ENCODE data around the gene MICALL1. TPM values are rescaled to one million over a fixed set of nuclear protein-coding genes. Genes with fewer than 3 reads are reported as not detected.

The MICALL1 gene
- polyA plus RNA-seq, 3 donors from 2014 or later: 1.3 to 5.8 (median 2.1) TPM

GRCh38 chr22:37926771-37927636, 20.9 kb downstream of the MICALL1 start:
- Mint-ChIP-seq H3K36me3 (peaks cover 0 to 13% (median 6%) of the 10 kb centered on the region in 3 donors), H3K4me3 (no peak overlapping the region), H3K27me3 (ENCODE audit: low read depth in 3 of 3) (peaks cover 0 to 4% (median 2%) of the 10 kb centered on the region in 3 donors)

GRCh38 chr22:37927637-37927936, 21.5 kb downstream of the MICALL1 start:
- peaks cover 0 to 4% (median 2%) of the 10 kb centered on the region in 3 donors for H3K27me3 Mint-ChIP-seq (ENCODE audit: low read depth in 3 of 3)
- no peak for DNase-seq
- no peaks in the 10 kb centered on the region for H3K9me3 Mint-ChIP-seq
- H3K4me1 Mint-ChIP-seq: peaks cover 0 to 2% of the 10 kb centered on the region in 2 donors
- H3K4me3 Mint-ChIP-seq: no peak overlapping the region
- H3K27ac Mint-ChIP-seq: no peak overlapping the region
- peaks cover 0 to 15% (median 8%) of the 10 kb centered on the region in 3 donors for H3K36me3 Mint-ChIP-seq

More at GRCh38 chr22:37926771-37927636, 20.9 kb downstream of the MICALL1 start:
- no peaks in the 10 kb centered on the region for H3K9me3 Mint-ChIP-seq
- H3K4me1 Mint-ChIP-seq: peaks cover 0 to 2% of the 10 kb centered on the region in 2 donors
- H3K27ac Mint-ChIP-seq: no peak overlapping the region
- DNase-seq: no peak

DNA sequence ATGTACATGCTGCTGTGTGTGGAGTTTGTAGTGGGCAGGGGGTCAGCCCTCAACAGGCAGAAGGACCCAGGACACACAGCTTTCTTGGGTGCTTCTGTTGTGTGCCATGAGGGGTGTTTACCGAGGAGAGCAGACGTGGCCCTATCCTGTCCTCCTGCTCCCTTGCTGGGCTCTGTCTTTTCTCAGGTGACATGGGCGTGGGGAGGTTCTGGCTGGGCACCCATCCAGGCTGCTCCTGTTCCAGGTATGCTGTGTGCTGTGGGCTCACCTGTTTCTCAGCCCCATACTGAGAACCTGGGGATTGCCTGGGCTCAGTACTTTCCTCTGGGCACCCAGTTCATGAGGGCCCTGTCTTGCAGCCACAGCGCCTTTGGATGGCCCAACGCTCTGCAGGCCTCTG, 23.3 kb downstream of the MICALL1 start:
- DNase-seq: no peak
- Mint-ChIP-seq H3K36me3 (peaks cover 0 to 9% (median 8%) of the 10 kb centered on the region in 3 donors), H3K4me3 (no peak overlapping the region), H3K27me3 (ENCODE audit: low read depth in 3 of 3) (peaks cover 0 to 3% (median 0%) of the 10 kb centered on the region in 3 donors), H3K4me1 (peaks cover 8 to 10% of the 10 kb centered on the region in 2 donors), H3K27ac (no peak overlapping the region), H3K9me3 (no peaks in the 10 kb centered on the region)

GRCh38 chr22:37930270-37930951, 24.3 kb downstream of the MICALL1 start:
- no peak overlapping the region for H3K4me3 Mint-ChIP-seq
- H3K36me3 Mint-ChIP-seq: peaks cover 0 to 9% (median 8%) of the 10 kb centered on the region in 3 donors
- H3K4me1 Mint-ChIP-seq: peaks cover 8 to 10% of the 10 kb centered on the region in 2 donors
- H3K9me3 Mint-ChIP-seq: no peaks in the 10 kb centered on the region
- DNase-seq: no peak
- H3K27me3 Mint-ChIP-seq (ENCODE audit: low read depth in 3 of 3): peaks cover 0 to 3% (median 0%) of the 10 kb centered on the region in 3 donors
- peak overlapping the region in 1 of 6 donors; percentile 23 for H3K27ac Mint-ChIP-seq

DNA sequence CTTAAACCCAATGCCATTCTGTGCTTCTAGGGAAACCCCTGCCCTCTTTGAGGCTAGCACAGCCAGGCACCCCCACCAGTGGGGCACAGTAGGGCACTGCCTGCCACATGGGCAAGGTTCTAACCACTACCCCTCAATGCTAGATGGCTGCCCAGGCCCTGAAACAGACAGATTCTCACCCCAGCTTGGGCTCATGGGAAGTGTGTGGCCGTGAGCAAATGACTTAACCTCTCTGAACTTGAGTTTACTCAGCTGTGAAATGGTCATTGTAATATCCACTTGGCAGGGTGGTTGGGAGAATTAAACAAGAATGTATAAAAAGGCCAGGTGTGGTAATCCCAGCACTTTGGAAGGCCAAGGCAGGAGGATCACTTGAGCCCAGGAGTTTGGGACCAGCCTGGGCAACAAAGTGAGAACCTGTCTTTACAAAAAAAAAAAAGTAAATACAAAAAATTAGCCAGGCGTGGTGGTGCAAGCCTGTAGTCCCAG, 24.9 kb downstream of the MICALL1 start:
- peaks cover 0 to 3% (median 0%) of the 10 kb centered on the region in 3 donors for H3K27me3 Mint-ChIP-seq (ENCODE audit: low read depth in 3 of 3)
- DNase-seq: no peak
- H3K27ac Mint-ChIP-seq: peak overlapping the region in 1 of 6 donors; percentile 32
- no peak overlapping the region for H3K4me3 Mint-ChIP-seq
- peaks cover 8 to 10% of the 10 kb centered on the region in 2 donors for H3K4me1 Mint-ChIP-seq
- no peaks in the 10 kb centered on the region for H3K9me3 Mint-ChIP-seq
- peaks cover 0 to 9% (median 8%) of the 10 kb centered on the region in 3 donors for H3K36me3 Mint-ChIP-seq

DNA sequence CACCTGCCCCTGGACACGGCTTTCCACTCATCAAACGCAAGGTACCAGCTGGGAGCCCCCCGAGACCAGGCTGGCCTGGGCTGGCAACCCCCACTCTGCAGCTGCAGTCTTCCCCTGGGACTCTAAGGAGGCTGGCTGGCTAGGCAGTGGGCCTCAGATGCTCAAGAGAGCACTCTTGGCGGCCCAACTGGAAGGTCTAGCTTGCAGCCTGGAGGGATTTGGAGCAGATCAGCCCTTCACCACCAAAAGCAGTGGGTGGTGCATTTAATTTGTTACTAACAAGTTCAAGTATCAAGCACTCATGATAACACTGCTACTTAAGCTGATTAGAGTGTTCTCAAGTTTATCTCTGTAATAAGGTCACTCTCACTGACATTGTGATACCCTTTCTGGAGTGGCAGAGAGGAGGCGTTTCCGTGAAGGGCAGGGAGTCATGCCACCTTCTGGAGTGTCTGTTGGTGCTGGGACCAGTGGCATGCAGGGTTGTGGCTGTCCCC, 25.8 kb downstream of the MICALL1 start:
- Mint-ChIP-seq H3K27me3 (ENCODE audit: low read depth in 3 of 3) (peaks cover 0 to 3% (median 0%) of the 10 kb centered on the region in 3 donors), H3K4me1 (peaks cover 8 to 10% of the 10 kb centered on the region in 2 donors), H3K27ac (no peak overlapping the region), H3K4me3 (no peak overlapping the region), H3K9me3 (no peaks in the 10 kb centered on the region), H3K36me3 (peaks cover 0 to 9% (median 8%) of the 10 kb centered on the region in 3 donors)
- no peak for DNase-seq

- peaks cover 0 to 3% (median 0%) of the 10 kb centered on the region in 3 donors for H3K27me3 Mint-ChIP-seq (ENCODE audit: low read depth in 3 of 3)
- peaks cover 0 to 9% (median 8%) of the 10 kb centered on the region in 3 donors for H3K36me3 Mint-ChIP-seq
Observed at GRCh38 chr22:37932401-37932800, 26.3 kb downstream of the MICALL1 start.

GRCh38 chr22:37932821-37933578, 26.9 kb downstream of the MICALL1 start:
- peak overlapping the region in 1 of 6 donors; percentile 28 for H3K27ac Mint-ChIP-seq
- DNase-seq: no peak
- H3K27me3 Mint-ChIP-seq (ENCODE audit: low read depth in 3 of 3): peaks cover 0 to 3% (median 0%) of the 10 kb centered on the region in 3 donors
- peaks cover 0 to 13% (median 11%) of the 10 kb centered on the region in 3 donors for H3K36me3 Mint-ChIP-seq
- no peak overlapping the region for H3K4me3 Mint-ChIP-seq
- peaks cover 8 to 10% of the 10 kb centered on the region in 2 donors for H3K4me1 Mint-ChIP-seq
- H3K9me3 Mint-ChIP-seq: no peaks in the 10 kb centered on the region

More at GRCh38 chr22:37932401-37932800, 26.3 kb downstream of the MICALL1 start:
- no peak overlapping the region for H3K4me3 Mint-ChIP-seq
- DNase-seq: no peak
- no peaks in the 10 kb centered on the region for H3K9me3 Mint-ChIP-seq
- H3K4me1 Mint-ChIP-seq: peaks cover 8 to 10% of the 10 kb centered on the region in 2 donors
- no peak overlapping the region for H3K27ac Mint-ChIP-seq

GRCh38 chr22:37933711-37934376, 27.7 kb downstream of the MICALL1 start:
- peaks cover 0 to 3% (median 0%) of the 10 kb centered on the region in 3 donors for H3K27me3 Mint-ChIP-seq (ENCODE audit: low read depth in 3 of 3)
- no peak overlapping the region for H3K4me3 Mint-ChIP-seq
- H3K4me1 Mint-ChIP-seq: peaks cover 8 to 10% of the 10 kb centered on the region in 2 donors
- H3K36me3 Mint-ChIP-seq: peaks cover 0 to 10% (median 6%) of the 10 kb centered on the region in 3 donors
- no peaks in the 10 kb centered on the region for H3K9me3 Mint-ChIP-seq
- DNase-seq: peak; percentile 64 to 66 (median 65)
- H3K27ac Mint-ChIP-seq: peak overlapping the region in 3 of 6 donors; percentile 31 to 64 (median 45)

- H3K4me3 Mint-ChIP-seq: no peak overlapping the region
- H3K27me3 Mint-ChIP-seq (ENCODE audit: low read depth in 3 of 3): no peaks in the 10 kb centered on the region
- no peaks in the 10 kb centered on the region for H3K9me3 Mint-ChIP-seq
- H3K27ac Mint-ChIP-seq: peak overlapping the region in 1 of 6 donors; percentile 71
- peaks cover 0 to 22% (median 3%) of the 10 kb centered on the region in 3 donors for H3K36me3 Mint-ChIP-seq
- no peaks in the 10 kb centered on the region for H3K4me1 Mint-ChIP-seq
- no peak for DNase-seq
Observed at GRCh38 chr22:37940698-37941376, 34.7 kb downstream of the MICALL1 start.

GRCh38 chr22:37942133-37942532, 36.0 kb downstream of the MICALL1 start:
- Mint-ChIP-seq H3K27ac (no peak overlapping the region), H3K4me1 (no peaks in the 10 kb centered on the region), H3K4me3 (no peak overlapping the region), H3K36me3 (peaks cover 0 to 22% (median 3%) of the 10 kb centered on the region in 3 donors), H3K27me3 (ENCODE audit: low read depth in 3 of 3) (peaks cover 0 to under 1% (median 0%) of the 10 kb centered on the region in 3 donors), H3K9me3 (no peaks in the 10 kb centered on the region)
- DNase-seq: no peak

GRCh38 chr22:37943136-37943824, 37.2 kb downstream of the MICALL1 start:
- H3K9me3 Mint-ChIP-seq: no peaks in the 10 kb centered on the region
- DNase-seq: no peak
- H3K27ac Mint-ChIP-seq: no peak overlapping the region
- peaks cover 0 to 2% (median 0%) of the 10 kb centered on the region in 3 donors for H3K27me3 Mint-ChIP-seq (ENCODE audit: low read depth in 3 of 3)
- H3K4me1 Mint-ChIP-seq: no peaks in the 10 kb centered on the region
- H3K4me3 Mint-ChIP-seq: no peak overlapping the region
- peaks cover 0 to 18% (median 0%) of the 10 kb centered on the region in 3 donors for H3K36me3 Mint-ChIP-seq
